Activated T-helper 1 cell treated with anti-CD3 and anti-CD28 coated beads, Interleukin-12 subunit alpha, Interleukin-12 subunit beta, Interleukin-2, Interleukin-4 antibody, amounts not matched to agents 30 ng/mL and 10 ng/mL and 1 ng/mL, durations not matched to agents 14 hours and 24 hours and 36 hours (primary cell): ENCODE data around the gene EXOC6B. TPM values are rescaled to one million over a fixed set of nuclear protein-coding genes. Genes with fewer than 3 reads are reported as not detected.

Experiments
- DNase-seq: peaks from one replicate; pipeline ENCODE4 v3.0.0; 2021; ENCODE audit warnings: low spot score
- H3K27ac Mint-ChIP-seq: one replicate; pipeline ENCODE4 v1.8.0; 2021; ENCODE audit warnings: mild to moderate bottlenecking, mixed read lengths
- H3K27me3 Mint-ChIP-seq: one replicate; pipeline ENCODE4 v1.8.0; 2022; ENCODE audit warnings: mild to moderate bottlenecking, moderate library complexity, mixed read lengths; ENCODE audit not compliant: insufficient read depth
- H3K36me3 Mint-ChIP-seq: one replicate; pipeline ENCODE4 v1.8.0; 2021; ENCODE audit warnings: low read depth, mixed read lengths
- H3K4me1 Mint-ChIP-seq: one replicate; pipeline ENCODE4 v1.8.0; 2021; ENCODE audit warnings: low read depth, mixed read lengths
- H3K4me3 Mint-ChIP-seq: one replicate; pipeline ENCODE4 v1.8.0; 2021; ENCODE audit warnings: mild to moderate bottlenecking, moderate library complexity, mixed read lengths
- H3K9me3 Mint-ChIP-seq: one replicate; pipeline ENCODE4 v1.8.0; 2021; ENCODE audit warnings: mixed read lengths
- intact Hi-C: fragments of 100-400 bp; cut with micrococcal nuclease; formaldehyde crosslinking; loops from one replicate; pipeline ENCODE4 v1.15.1; 2024
- total RNA-seq: library from RNA; stranded (reverse); gene quantifications from 2 replicates; pipeline ENCODE4 v1.2.3, GENCODE V29; 2022

Gene EXOC6B
- total RNA-seq, 1 donor from 2014 or later, result 7.7 TPM

DNA sequence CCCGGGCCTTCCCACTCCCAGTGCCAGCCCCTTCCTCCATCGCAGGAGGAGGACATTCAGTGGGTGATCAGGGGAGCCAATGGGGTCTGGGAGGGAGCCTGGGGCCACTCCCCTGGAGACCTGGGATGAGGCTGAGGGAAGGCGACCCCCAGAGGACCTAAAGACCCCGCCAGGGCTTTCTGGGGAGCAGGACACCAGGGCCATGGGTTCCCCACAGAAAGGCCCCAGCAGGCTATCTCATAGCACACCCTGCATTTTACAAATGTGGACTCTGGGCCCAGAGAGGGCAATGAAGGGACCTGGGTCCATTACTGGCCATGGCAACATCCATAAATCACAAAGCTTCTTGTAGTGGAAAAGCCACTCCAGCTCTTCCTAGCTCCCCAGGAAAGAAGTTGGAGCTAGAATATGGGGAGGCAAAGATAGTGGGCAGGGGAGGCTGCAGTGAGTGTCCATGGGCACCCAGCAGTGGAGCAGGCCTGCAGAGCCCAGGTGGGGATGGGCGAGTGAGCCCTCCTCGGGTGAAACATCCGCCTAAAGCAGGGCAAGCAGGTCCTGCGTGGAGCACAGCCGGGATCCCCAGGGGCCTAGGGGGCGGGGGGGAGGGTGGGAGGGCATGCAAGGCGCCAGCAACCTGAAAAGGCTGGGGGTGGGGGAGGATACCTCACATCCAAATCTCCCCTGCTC, 692.0 kb downstream of the EXOC6B start:
- intact Hi-C loops, result no loop called here
- Mint-ChIP-seq H3K9me3 (no peaks in the 10 kb centered on the region), H3K4me1 (no peaks in the 10 kb centered on the region), H3K27ac (no peak overlapping the region), H3K36me3 (no peaks in the 10 kb centered on the region), H3K27me3 (peaks cover 6% of the 10 kb centered on the region), H3K4me3 (no peak overlapping the region)
- DNase-seq, result no peak

DNA sequence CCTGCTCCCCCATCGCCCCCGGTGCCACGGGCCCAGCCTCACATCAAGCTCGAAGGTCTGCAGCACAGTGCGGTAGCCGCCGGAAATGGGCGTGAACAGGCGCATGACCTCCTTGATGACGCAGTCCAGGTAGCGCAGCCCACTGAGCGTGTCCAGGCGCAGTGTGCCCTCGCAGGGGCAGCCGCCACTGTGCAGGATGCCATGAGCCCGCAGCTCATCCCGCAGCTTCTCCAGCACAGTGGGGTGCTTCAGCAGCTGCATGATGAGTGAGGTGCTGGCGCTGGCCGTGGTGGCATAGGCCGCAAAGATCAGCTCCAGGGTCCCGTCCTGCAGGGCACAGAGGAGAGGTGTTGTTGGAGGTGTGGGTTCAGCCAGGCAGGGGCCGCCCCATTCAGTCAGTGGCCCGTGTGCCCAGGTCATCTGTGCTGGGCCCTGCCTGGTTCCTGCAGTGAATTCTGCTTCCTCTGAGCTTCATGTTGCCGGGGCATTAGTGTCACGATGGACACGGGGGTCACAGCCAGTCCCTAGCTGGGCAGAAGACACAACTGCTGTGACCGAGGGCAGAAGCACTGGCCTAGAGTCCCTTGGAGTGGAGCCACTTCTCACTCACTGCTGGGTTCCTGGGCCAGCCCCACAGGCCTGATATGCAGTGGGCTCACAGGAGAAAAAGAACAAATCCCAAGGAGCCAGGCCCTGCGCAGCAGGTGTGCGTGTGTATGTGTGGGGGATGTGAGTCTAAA, 692.7 kb downstream of the EXOC6B start:
- H3K27me3 Mint-ChIP-seq, result peaks cover 6% of the 10 kb centered on the region
- H3K4me1 Mint-ChIP-seq, result no peaks in the 10 kb centered on the region
- H3K36me3 Mint-ChIP-seq, result no peaks in the 10 kb centered on the region
- H3K27ac Mint-ChIP-seq, result no peak overlapping the region
- intact Hi-C loops, result no loop called here
- no peaks in the 10 kb centered on the region for H3K9me3 Mint-ChIP-seq
- H3K4me3 Mint-ChIP-seq, result no peak overlapping the region
- no peak for DNase-seq

DNA sequence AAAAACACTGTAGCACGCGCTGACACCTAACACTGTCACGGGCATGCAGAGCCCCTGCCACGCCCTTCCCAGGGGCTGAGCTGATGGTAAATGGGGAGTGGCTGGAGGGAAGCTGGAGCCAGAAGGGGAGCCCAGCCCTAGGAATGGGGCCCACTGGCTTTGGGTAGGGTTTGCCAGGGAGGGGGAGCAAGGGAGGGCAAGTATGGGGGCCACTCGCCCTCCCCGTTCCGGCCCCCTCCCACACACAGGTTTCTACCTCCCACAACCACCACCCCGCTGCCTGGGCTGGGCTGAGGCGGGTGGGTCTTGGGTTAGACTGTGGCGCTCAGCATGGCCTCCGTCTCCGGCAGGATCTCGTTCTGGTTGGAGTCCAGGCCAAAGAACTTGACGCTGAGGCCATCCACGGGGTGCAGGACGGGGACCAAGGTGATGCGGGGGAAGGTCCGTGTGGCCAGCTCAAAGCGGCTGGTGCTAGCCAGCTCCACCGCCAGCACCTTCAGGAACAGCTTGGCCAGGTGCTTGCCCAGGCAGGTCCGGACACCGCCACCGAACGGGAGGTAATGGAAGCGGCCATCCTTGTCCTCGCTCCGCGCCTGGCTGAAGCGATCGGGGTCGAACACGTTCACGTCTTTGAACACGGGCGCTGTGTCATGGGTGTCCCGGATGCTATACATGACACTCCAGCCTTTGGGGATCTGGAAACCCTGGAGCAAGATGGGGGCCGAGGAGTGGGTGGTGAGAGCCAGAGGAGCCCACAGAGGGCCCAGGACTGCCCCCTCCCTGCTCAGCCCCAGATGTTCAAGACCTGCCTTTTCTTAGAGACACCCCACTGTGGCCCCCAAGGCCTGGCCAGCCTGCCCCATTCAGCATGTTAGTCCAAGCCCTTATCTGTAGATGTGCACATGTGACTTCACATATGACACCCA, 693.7 kb downstream of the EXOC6B start:
- Mint-ChIP-seq H3K9me3 (no peaks in the 10 kb centered on the region), H3K4me1 (no peaks in the 10 kb centered on the region), H3K27ac (no peak overlapping the region), H3K4me3 (no peak overlapping the region), H3K36me3 (no peaks in the 10 kb centered on the region), H3K27me3 (peaks cover 6% of the 10 kb centered on the region)
- no peak for DNase-seq
- intact Hi-C loops, result no loop called here

DNA sequence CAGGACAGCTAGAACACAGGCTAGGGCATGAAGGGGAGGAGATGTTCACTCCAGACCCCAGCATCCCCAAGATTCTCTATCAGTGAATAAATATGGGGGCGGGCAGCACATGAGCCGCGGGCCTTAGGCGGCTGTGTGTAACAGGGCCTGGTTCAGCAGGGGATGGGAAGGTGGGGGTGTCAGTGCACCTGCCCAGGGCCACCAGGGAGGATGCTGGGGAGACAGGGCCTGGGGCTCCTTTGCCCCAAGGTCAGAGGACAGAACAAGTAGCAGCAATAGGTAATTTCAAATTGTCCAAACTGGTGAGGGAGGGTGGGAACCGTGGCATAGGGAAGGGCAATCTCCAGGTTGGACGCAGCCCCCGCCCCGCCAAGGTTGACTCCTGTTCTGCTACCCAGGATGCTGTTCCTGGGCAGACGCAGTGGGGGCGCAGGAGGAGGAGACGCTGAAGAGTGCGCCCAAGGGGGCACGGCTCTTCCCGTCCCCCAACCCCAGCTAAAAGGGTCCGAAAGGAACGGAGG, 694.4 kb downstream of the EXOC6B start:
- H3K4me3 Mint-ChIP-seq, result no peak overlapping the region
- H3K4me1 Mint-ChIP-seq, result no peaks in the 10 kb centered on the region
- no peak overlapping the region for H3K27ac Mint-ChIP-seq
- intact Hi-C loops, result no loop called here
- no peak for DNase-seq
- no peaks in the 10 kb centered on the region for H3K36me3 Mint-ChIP-seq
- H3K27me3 Mint-ChIP-seq, result peaks cover 6% of the 10 kb centered on the region
- no peaks in the 10 kb centered on the region for H3K9me3 Mint-ChIP-seq

DNA sequence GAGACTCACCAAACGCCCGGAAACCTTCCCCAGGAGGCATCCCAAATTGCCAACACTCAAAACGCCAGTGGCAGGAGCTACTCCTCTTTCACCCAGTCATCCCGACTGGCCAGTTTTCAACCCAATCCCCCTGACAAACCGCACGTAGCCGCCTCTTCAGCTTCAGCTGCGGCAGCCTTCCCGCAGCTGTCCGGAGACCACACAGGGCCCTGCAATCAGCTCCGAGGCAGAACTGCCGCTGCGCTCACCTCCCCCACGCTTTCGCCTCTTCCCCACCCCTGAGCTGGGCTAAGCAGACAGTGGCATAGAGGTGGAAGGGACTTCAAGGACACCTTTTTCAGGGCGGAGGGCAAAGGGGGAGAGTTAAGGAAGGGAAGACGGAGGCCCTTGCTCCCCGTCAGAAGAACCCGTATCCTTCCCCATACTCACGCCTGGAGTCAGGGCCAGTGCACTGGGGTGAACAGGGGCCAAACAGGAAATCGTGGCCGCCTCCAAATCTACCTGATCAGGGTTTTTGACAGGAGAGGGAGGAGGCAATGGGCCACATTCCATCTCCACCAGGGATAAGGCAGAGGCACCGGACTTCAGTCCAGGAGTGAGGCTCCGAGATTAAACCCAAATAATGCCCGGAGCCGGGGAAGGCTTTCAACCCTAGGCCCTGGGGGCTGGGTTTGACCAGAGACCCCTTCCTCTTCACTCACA, 695.0 kb downstream of the EXOC6B start:
- Mint-ChIP-seq H3K4me3 (no peak overlapping the region), H3K36me3 (no peaks in the 10 kb centered on the region), H3K27me3 (peaks cover 6% of the 10 kb centered on the region), H3K9me3 (no peaks in the 10 kb centered on the region), H3K27ac (no peak overlapping the region), H3K4me1 (no peaks in the 10 kb centered on the region)
- intact Hi-C loops, result no loop called here
- DNase-seq, result no peak

DNA sequence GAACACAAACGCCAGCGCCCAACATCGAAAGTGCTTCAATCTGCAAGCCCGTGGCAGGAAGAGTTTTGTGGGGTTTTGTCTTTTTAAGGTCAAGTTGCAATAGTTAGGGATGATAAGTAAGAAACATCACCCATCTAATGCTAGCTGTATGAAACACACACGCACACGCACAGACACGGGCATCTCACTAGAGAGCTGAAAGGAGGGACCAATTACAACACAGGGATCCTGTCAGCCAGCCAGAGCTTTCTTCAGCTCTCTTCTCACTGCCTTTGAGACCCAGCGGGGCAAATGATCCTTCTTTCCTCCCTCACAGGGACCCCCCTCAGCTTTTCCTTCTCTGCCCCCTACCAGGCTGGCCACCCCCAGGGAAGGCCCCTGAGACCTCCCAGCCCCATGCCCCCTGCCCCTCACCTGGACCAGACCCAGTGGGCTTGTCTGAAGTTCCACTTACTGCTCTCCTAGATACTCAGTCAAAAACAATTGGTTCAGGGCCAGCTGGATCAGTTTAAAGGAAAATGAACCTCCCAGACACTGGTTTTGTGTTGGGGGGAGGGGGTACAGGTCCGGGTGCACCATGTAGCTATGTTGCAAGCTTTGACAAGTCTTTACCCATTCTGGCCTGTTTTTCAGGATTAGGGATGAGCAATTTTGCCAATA, 696.0 kb downstream of the EXOC6B start:
- intact Hi-C loops, result no loop called here
- Mint-ChIP-seq H3K9me3 (no peaks in the 10 kb centered on the region), H3K27me3 (peaks cover 6% of the 10 kb centered on the region), H3K4me1 (no peaks in the 10 kb centered on the region), H3K36me3 (no peaks in the 10 kb centered on the region), H3K4me3 (no peak overlapping the region), H3K27ac (no peak overlapping the region)
- DNase-seq, result no peak

DNA sequence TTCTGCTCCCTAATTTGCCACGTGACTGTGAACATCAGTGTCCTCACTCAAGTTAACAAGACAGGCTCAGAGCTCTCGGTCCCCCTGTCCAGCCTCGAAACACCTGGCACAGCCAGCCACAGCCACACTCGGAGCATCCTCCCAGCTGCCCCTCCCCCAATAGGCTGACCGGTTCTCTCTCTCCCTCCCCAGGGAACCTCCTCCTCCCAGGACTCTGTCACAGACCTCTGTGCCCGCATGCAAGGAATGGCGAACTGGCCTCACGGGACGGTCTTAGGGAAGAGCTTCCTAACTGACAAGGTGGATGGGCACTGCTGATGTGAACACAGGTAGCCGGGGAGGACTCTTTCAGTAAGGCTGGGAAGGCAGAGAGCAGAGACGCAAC, 697.0 kb downstream of the EXOC6B start:
- no peaks in the 10 kb centered on the region for H3K9me3 Mint-ChIP-seq
- H3K4me3 Mint-ChIP-seq, result no peak overlapping the region

DNA sequence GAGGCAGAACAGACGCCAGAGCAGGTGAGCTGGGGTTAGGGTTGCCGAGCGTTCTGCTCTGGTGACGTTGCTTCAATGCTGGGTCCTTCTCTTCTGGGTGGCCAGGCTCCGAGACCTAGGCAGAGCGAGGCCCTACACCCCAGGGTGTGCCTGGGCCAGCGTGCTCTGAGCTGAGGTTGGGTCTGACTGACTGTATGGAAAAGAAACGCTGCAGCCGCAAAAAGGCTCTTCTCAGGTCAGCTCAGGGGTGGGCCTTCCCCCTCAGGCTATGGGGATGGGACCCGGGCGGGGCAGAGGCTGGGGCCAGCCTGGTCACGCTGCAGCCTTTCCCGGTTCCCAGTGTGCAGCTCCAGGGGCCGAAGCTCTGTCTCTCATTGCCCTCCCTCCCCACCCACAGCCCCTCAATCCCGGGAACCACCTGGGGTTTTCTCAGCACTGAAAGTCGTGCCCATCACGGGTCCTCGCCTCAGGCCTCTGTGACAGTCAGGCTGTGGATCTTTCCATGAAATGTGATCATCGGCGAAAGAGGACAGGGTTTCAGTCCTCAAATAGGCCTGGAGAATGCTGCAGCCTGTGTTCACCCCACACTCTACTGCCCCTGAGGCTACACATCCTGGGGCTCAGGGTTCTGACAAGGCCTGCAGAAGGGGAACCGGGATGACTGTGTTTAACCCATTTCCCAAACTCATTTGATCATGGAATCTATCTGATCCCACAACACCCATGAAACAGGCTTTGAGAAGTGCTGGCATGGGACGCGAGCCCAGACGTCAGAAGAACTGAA, 697.6 kb downstream of the EXOC6B start:
- no peaks in the 10 kb centered on the region for H3K9me3 Mint-ChIP-seq
- no peak overlapping the region for H3K27ac Mint-ChIP-seq
- peaks cover 6% of the 10 kb centered on the region for H3K27me3 Mint-ChIP-seq
- no peaks in the 10 kb centered on the region for H3K4me1 Mint-ChIP-seq
- intact Hi-C loops, result no loop called here
- no peak overlapping the region for H3K4me3 Mint-ChIP-seq
- H3K36me3 Mint-ChIP-seq, result no peaks in the 10 kb centered on the region
- no peak for DNase-seq

More for the DNA sequence above, 697.0 kb downstream of the EXOC6B start:
- Mint-ChIP-seq H3K4me1 (no peaks in the 10 kb centered on the region), H3K27me3 (peaks cover 6% of the 10 kb centered on the region), H3K27ac (no peak overlapping the region), H3K36me3 (no peaks in the 10 kb centered on the region)
- intact Hi-C loops, result no loop called here
- no peak for DNase-seq

DNA sequence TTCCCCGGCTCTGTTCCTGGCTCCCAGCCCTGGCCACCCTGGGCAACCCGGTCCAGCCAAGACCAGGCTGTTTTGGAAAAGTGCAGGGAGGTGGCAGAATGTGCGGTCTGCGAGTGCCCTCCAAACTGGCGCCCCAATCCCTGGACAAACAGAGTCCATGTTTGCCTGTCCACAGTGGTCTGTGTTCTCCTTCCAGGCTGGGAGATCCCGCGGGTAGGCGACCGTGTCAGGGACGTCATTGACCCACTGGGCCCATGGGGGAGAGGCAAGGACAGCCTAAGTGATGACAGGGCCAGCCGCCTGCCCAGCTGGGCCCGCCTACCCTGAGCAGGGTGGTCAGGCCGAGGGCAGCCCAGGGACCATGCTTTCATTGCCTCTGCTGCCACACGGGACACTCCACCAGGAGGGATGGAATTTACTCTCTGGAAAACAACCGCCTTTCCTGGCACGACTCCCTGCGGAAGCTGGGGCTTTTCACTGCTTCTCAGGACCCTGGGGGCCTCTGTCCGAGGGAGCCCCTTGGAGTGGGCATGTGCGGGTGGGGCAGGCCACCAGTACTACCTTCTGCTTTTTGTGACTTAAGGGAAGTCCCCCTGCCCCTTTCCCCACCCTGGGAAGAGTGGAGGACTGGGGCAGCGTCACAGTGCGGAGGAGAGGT, 698.3 kb downstream of the EXOC6B start:
- no peaks in the 10 kb centered on the region for H3K36me3 Mint-ChIP-seq
- no peak overlapping the region for H3K27ac Mint-ChIP-seq
- peaks cover 7% of the 10 kb centered on the region for H3K27me3 Mint-ChIP-seq
- H3K4me3 Mint-ChIP-seq, result no peak overlapping the region
- H3K4me1 Mint-ChIP-seq, result no peaks in the 10 kb centered on the region
- intact Hi-C loops, result no loop called here
- H3K9me3 Mint-ChIP-seq, result no peaks in the 10 kb centered on the region
- DNase-seq, result no peak

DNA sequence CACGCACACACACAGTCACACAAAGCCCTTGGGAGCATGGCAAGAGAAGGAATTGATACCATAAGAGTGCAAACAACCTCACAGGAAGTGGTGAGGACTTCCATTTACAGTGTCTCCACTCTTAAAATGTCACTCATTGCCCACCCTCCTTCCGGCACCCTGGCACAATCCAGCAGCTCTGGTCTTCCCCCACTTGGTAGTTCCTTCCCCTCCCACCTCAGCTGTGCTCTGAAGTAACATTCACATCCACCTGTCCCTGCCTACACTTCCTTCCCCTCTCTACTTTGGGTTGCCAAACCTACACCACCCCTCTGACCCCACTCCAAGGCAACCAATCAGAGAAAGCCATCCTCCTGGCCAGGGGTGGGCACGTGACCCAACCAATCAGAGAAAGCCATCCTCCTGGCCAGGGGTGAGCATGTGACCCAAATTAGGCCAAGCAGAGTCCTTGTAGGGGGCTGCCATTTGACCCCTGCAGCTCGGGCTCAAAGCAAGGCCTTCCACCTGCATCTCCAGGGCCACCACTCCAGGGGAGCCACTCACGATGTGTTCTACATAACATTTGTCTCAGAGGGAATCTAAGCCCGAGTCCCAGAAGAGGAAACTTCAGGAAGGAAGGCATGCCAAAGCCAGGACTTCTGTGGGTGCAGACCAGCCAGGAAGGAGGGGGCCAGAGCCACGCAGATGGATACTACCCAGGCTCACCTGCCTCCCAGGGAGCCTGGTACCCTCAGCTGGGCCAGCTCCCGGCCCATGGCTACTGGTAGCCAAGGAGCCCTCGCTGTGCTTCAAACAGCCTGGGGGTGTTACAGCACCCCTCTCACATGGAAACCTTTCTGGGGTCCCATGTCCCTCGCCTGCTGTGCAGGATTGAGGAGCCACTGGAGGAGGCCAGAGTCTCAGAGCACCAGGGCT, 699.4 kb downstream of the EXOC6B start:
- no peak overlapping the region for H3K27ac Mint-ChIP-seq
- peaks cover 3% of the 10 kb centered on the region for H3K9me3 Mint-ChIP-seq
- no peak overlapping the region for H3K4me3 Mint-ChIP-seq
- no peak for DNase-seq
- intact Hi-C loops, result no loop called here
- peaks cover 13% of the 10 kb centered on the region for H3K27me3 Mint-ChIP-seq
- H3K4me1 Mint-ChIP-seq, result no peaks in the 10 kb centered on the region
- H3K36me3 Mint-ChIP-seq, result no peaks in the 10 kb centered on the region
